IMR-90 (cell line): ENCODE measurements around the gene FNBP1. TPM values are rescaled to one million over a fixed set of nuclear protein-coding genes. Genes with fewer than 3 reads are reported as not detected.
"Not testable (repeated sequence)": the region's sequence is repeated elsewhere in the genome, so short reads cannot be mapped to it uniquely, and the experiment has no call there.

Experiments
- ATAC-seq: fragments of 200-7000 bp; cut with Tn5 transposase; 2 replicates; pipeline ENCODE4 v1.9.1; 2020; ENCODE audit warnings: low read depth, mild to moderate bottlenecking, moderate library complexity
- BruUV-seq: library from RNA; stranded (reverse); fragments of 400-500 nt; replicated peaks from 2 replicates; lab custom pipeline; 2021; lab: Mats Ljungman, UMichigan
- CTCF ChIA-PET: fragments of 300-600 bp; formaldehyde crosslinking; extraction: SDS; loops from one replicate; lab custom pipeline; 2021; ENCODE audit warnings: antibody characterized with exemption; lab: Yijun Ruan, JAX
- POLR2A ChIA-PET: fragments of 300-600 bp; sonication (Branson Sonifier 250); formaldehyde crosslinking; loops from one replicate; lab custom pipeline; 2022; ENCODE audit warnings: antibody characterized with exemption; ENCODE audit not compliant: unreplicated experiment; lab: Charles Lee
- DNase-seq: peaks from one replicate; pipeline ENCODE4 v3.0.0; 2013
- H2AFZ ChIP-seq: replicated peaks from 2 replicates; pipeline ENCODE3; 2013; ENCODE audit warnings: low read length, mild to moderate bottlenecking; ENCODE audit not compliant: poor library complexity
- H2AK5ac ChIP-seq: 2 replicates; pipeline ENCODE4 v1.6.1; 2013; ENCODE audit warnings: low read depth, low read length, inconsistent platforms
- H2AK9ac ChIP-seq: replicated peaks from 2 replicates; pipeline ENCODE3; 2013; ENCODE audit warnings: mild to moderate bottlenecking, low read depth, low read length, moderate library complexity; ENCODE audit not compliant: poor library complexity
- H2BK120ac ChIP-seq: 2 replicates; pipeline ENCODE4 v1.6.1; 2013; ENCODE audit warnings: low read depth, low read length, inconsistent platforms
- H2BK15ac ChIP-seq: 3 replicates; pipeline ENCODE4 v1.6.1; 2013; ENCODE audit warnings: low read depth, low read length, inconsistent platforms
- H2BK20ac ChIP-seq: 2 replicates; pipeline ENCODE4 v1.6.1; 2013; ENCODE audit warnings: low read depth, mild to moderate bottlenecking, inconsistent platforms, low read length, moderate library complexity
- H2BK5ac ChIP-seq: 2 replicates; pipeline ENCODE4 v1.6.1; 2013; ENCODE audit warnings: mild to moderate bottlenecking, low read depth, low read length, inconsistent platforms; ENCODE audit not compliant: poor library complexity, severe bottlenecking
- H3K14ac ChIP-seq: replicated peaks from 2 replicates; pipeline ENCODE4 v1.6.1; 2013; ENCODE audit warnings: low read depth, low read length, inconsistent platforms
- H3K18ac ChIP-seq: 2 replicates; pipeline ENCODE4 v1.6.1; 2013; ENCODE audit warnings: low read depth, low read length, control low read depth
- H3K23ac ChIP-seq: 2 replicates; pipeline ENCODE4 v1.6.1; 2013; ENCODE audit warnings: low read depth, low read length, inconsistent platforms
- H3K27ac ChIP-seq: 2 replicates; pipeline ENCODE4 v1.5.1; 2013; ENCODE audit warnings: mild to moderate bottlenecking, control low read depth, low read length; ENCODE audit not compliant: insufficient read depth
- H3K27me3 ChIP-seq: 2 replicates; pipeline ENCODE4 v1.6.1; 2013; ENCODE audit warnings: low read length; ENCODE audit not compliant: control insufficient read depth, insufficient read depth
- H3K36me3 ChIP-seq: 2 replicates; pipeline ENCODE4 v1.6.1; 2013; ENCODE audit warnings: low read length, mixed read lengths; ENCODE audit not compliant: control insufficient read depth, insufficient read depth
- H3K4ac ChIP-seq: 2 replicates; pipeline ENCODE4 v1.6.1; 2013; ENCODE audit warnings: low read depth, low read length, inconsistent platforms
- H3K4me1 ChIP-seq: 2 replicates; pipeline ENCODE4 v1.6.1; 2013; ENCODE audit warnings: low read length, mixed read lengths; ENCODE audit not compliant: control insufficient read depth, insufficient read depth
- H3K4me2 ChIP-seq: 2 replicates; pipeline ENCODE4 v1.6.1; 2013; ENCODE audit warnings: low read depth, mild to moderate bottlenecking, control low read depth, low read length, moderate library complexity
- H3K4me3 ChIP-seq: 2 replicates; pipeline ENCODE4 v1.5.1; 2013; ENCODE audit warnings: low read depth, mild to moderate bottlenecking, control low read depth, low read length, moderate library complexity; ENCODE audit not compliant: insufficient read depth
- H3K56ac ChIP-seq: 2 replicates; pipeline ENCODE4 v1.6.1; 2013; ENCODE audit warnings: low read length, inconsistent platforms; ENCODE audit not compliant: insufficient read depth; ENCODE audit errors: extremely low read depth
- H3K79me1 ChIP-seq, 2 experiments: 2 replicates each; pipeline ENCODE4 v1.6.1; 2013; ENCODE audit warnings: low read length in 2 of 2, inconsistent platforms in 1 of 2, low read depth in 1 of 2
- H3K9ac ChIP-seq: 2 replicates; pipeline ENCODE4 v1.6.1; 2013; ENCODE audit warnings: low read depth, low read length, control low read depth
- H3K9me1 ChIP-seq: 2 replicates; pipeline ENCODE4 v1.6.1; 2013; ENCODE audit warnings: low read length, inconsistent platforms; ENCODE audit not compliant: insufficient read depth
- H3K9me3 ChIP-seq: 2 replicates; pipeline ENCODE4 v1.6.1; 2013; ENCODE audit warnings: low read length; ENCODE audit not compliant: control insufficient read depth, insufficient read depth
- H4K20me1 ChIP-seq: 2 replicates; pipeline ENCODE4 v1.6.1; 2013; ENCODE audit warnings: low read length, inconsistent platforms; ENCODE audit not compliant: insufficient read depth
- H4K5ac ChIP-seq: 2 replicates; pipeline ENCODE4 v1.6.1; 2013; ENCODE audit warnings: mild to moderate bottlenecking, low read depth, low read length, control low read depth
- H4K8ac ChIP-seq, 2 experiments: 2 replicates each; pipeline ENCODE4 v1.6.1; 2013; ENCODE audit warnings: low read depth in 2 of 2, low read length in 2 of 2, control low read depth in 1 of 2, inconsistent platforms in 1 of 2
- H4K91ac ChIP-seq: 2 replicates; pipeline ENCODE4 v1.6.1; 2013; ENCODE audit warnings: low read depth, low read length, inconsistent platforms; ENCODE audit not compliant: insufficient read depth
- FOS ChIP-seq: fragments of 150-350 bp; IDR thresholded peaks from 2 replicates; pipeline ENCODE4 v1.6.1; 2016; ENCODE audit warnings: low read depth, low read length
- MAZ ChIP-seq: IDR thresholded peaks from 2 replicates; pipeline ENCODE4 v1.6.1; 2012; ENCODE audit warnings: low read depth, mild to moderate bottlenecking, low read length, improper control_type of control experiment, moderate library complexity, borderline replicate concordance
- MXI1 ChIP-seq: IDR thresholded peaks from 2 replicates; pipeline ENCODE4 v1.6.1; 2012; ENCODE audit warnings: low read depth, mild to moderate bottlenecking, low read length, moderate library complexity, borderline replicate concordance
- NFE2L2 ChIP-seq: fragments of 150-350 bp; IDR thresholded peaks from 2 replicates; pipeline ENCODE4 v1.6.1; 2016; ENCODE audit warnings: low read depth, mild to moderate bottlenecking, low read length
- RAD21 ChIP-seq: IDR thresholded peaks from 2 replicates; pipeline ENCODE4 v1.6.1; 2012; ENCODE audit warnings: low read length, improper control_type of control experiment
- WGBS, 2 experiments: methylation state at CpG; one replicate each; pipeline versions ENCODE4 v1.1.5 to v1.1.7; 2013; ENCODE audit warnings: missing lambda C conversion rate in 2 of 2; ENCODE audit not compliant: insufficient read length in 1 of 2; ENCODE audit errors: extremely low coverage in 2 of 2; 5-methylcytosine and 5-hydroxymethylcytosine counted together
- dilution Hi-C: fragments of 300-500 bp; cut with HindIII; formaldehyde crosslinking; loops from one replicate; pipeline ENCODE4 v1.14.3; 2018; ENCODE audit warnings: low sequenced_read_pairs; ENCODE audit not compliant: unreplicated experiment
- in situ Hi-C: fragments of 300-500 bp; cut with MboI; formaldehyde crosslinking; loops from 3 replicates; pipeline ENCODE4 v1.14.3; 2019; ENCODE audit warnings: low sequenced_read_pairs, inconsistent platforms, mixed read lengths
- intact Hi-C: fragments of 100-400 bp; cut with micrococcal nuclease; formaldehyde crosslinking; loops from 2 replicates; pipeline ENCODE4 v1.10.0; 2022
- polyA plus RNA-seq, 3 experiments: library from polyadenylated mRNA; depleted of rRNA; stranded (reverse); fragments of >200 nt; gene quantifications; 2 replicates each; pipeline ENCODE4 v1.2.3, GENCODE V29; 2012; ENCODE audit warnings: low replicate concordance in 1 of 3
- total RNA-seq: library from RNA; depleted of rRNA; stranded (reverse); fragments of >200 nt; gene quantifications from 2 replicates; pipeline ENCODE4 v1.2.3, GENCODE V29; 2012

The FNBP1 gene
- total and polyA plus RNA-seq, 2 of the 4 experiments (the other 2 are of a cell fraction), result 10.3 to 15.4 TPM

DNA sequence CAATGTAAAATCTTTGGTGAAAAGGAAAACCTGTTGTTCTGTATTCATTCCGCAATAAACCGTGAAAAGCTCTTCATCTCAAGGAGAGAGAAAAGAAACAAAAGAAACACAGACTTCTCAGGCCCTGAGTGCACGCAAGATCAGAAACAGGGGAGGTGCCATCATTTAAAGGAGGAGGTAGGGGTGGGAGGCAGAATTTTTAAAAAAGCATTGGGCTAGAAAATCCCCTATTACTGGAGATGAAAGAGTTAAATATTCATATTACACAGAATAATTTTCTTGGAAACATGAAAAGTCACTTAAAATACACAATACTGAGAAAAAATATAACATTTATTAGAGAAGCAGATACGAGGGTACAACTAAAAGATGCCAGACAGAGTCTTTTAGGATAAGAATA lies 151.4 kb downstream of the FNBP1 start:
- in situ Hi-C loops, result loop anchor here (25.0 kb wide), 1 partner anchor 171 kb away; the partner anchor contains the start of gene GPR107

DNA sequence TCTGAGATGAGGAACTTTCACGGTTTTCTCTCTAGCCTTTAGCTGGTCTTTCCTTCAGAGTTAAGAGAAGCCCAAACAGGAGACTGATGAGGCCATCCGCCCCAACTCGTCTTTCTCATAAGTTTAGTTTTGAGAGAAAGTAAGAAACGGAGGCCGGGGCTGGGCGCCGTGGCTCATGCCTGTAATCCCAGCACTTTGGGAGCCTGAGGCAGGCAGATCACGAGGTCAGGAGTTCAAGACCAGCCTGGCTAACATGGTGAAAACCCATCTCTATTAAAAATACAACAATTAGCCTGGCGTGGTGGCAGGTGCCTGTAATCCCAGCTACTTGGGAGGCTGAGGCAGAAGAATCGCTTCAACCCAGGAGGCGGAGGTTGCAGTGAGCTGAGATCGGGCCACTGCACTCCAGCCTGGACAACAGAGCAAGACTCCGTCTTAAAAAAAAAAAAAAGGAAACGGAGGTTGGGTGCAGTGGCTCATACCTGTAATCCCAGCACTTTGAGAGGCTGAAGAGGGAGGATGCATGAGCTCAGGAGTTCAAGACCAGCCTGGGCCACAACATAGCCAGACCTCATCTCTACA lies 152.2 kb downstream of the FNBP1 start:
- dilution Hi-C loops, result not testable (repeated sequence)

More for the DNA sequence above, 151.4 kb downstream of the FNBP1 start:
- ChIA-PET CTCF (interaction anchor here (0.6 to 1.0 kb wide), 2 partner anchors 23 to 79 kb away, joined by 3 read pairs; no protein-coding TSS in a partner anchor), POLR2A (no interaction called here)
- no peak for TF ChIP-seq MAZ
- TF ChIP-seq FOS, result no peak
- no peak for TF ChIP-seq MXI1
- TF ChIP-seq RAD21, result no peak
- TF ChIP-seq NFE2L2, result no peak
- no peak overlapping the region for H3K18ac ChIP-seq
- intact Hi-C loops (no loop called here), dilution Hi-C loops (no loop called here)
- H3K23ac ChIP-seq, result no peak overlapping the region
- DNase-seq (no peak), ATAC-seq (no peak)
- no peak overlapping the region for H3K4ac ChIP-seq
- H3K56ac ChIP-seq, result no peak overlapping the region
- H3K4me3 ChIP-seq, result no peak overlapping the region
- H4K8ac ChIP-seq, result no peak overlapping the region
- H2AFZ ChIP-seq, result no peak overlapping the region
- no peak overlapping the region for H2AK5ac ChIP-seq
- no peak overlapping the region for H4K91ac ChIP-seq
- no peak overlapping the region for H2BK5ac ChIP-seq
- no peak overlapping the region for H2AK9ac ChIP-seq
- no peak overlapping the region for H2BK120ac ChIP-seq
- no CpG with 5 or more reads among the region's 4 CpGs for WGBS, 2 experiments
- H3K9me3 ChIP-seq, result no peaks in the 10 kb centered on the region
- no peaks in the 10 kb centered on the region for H3K27me3 ChIP-seq
- peaks cover 8% of the 10 kb centered on the region; the same call in 1 of the 2 replicates for H3K9me1 ChIP-seq
- H3K14ac ChIP-seq, result no peak overlapping the region
- H3K36me3 ChIP-seq, result peaks cover 20% of the 10 kb centered on the region
- no peak overlapping the region; the same call in 1 of the 2 replicates for H3K4me2 ChIP-seq
- no peak overlapping the region for H2BK15ac ChIP-seq
- no peaks in the 10 kb centered on the region for H4K20me1 ChIP-seq
- H3K9ac ChIP-seq, result no peak overlapping the region
- H4K5ac ChIP-seq, result no peak overlapping the region
- H3K27ac ChIP-seq, result no peak overlapping the region
- BruUV-seq, result no TSS peak
- no peak overlapping the region for H2BK20ac ChIP-seq
- 0 out of 4 replicates have a peak, but pooled peaks cover 0 to 2% of the 10 kb centered on the region in 2 experiments for H3K79me1 ChIP-seq
- peaks cover 15% of the 10 kb centered on the region for H3K4me1 ChIP-seq

More for the DNA sequence above, 152.2 kb downstream of the FNBP1 start:
- H3K79me1 ChIP-seq, H4K8ac ChIP-seq, ATAC-seq, H3K4ac ChIP-seq, H3K4me3 ChIP-seq, H3K56ac ChIP-seq, DNase-seq, H3K4me2 ChIP-seq, H2AFZ ChIP-seq, H2AK9ac ChIP-seq, H3K9me3 ChIP-seq, intact Hi-C loops, H2BK20ac ChIP-seq, H3K27ac ChIP-seq, H2BK5ac ChIP-seq, H3K14ac ChIP-seq, POLR2A ChIA-PET, BruUV-seq, H3K9ac ChIP-seq, H2BK120ac ChIP-seq, H2BK15ac ChIP-seq, H4K91ac ChIP-seq, H3K18ac ChIP-seq, H4K5ac ChIP-seq, H3K23ac ChIP-seq, H4K20me1 ChIP-seq, H3K27me3 ChIP-seq, H2AK5ac ChIP-seq: not testable (repeated sequence)
- in situ Hi-C loops, result loop anchor here (25.0 kb wide), 1 partner anchor 171 kb away; the partner anchor contains the start of gene GPR107
- peaks cover 10% of the 10 kb centered on the region for H3K9me1 ChIP-seq
- peaks cover 18% of the 10 kb centered on the region for H3K36me3 ChIP-seq
- 100% methylated on average over 3 of the region's 14 CpGs; no CpG with 5 or more reads in 1 of the 2 experiments for WGBS, 2 experiments
- CTCF ChIA-PET, result interaction anchor here (0.6 kb wide), 1 partner anchor 80 kb away, joined by 3 read pairs; no protein-coding TSS in a partner anchor
- H3K4me1 ChIP-seq, result peaks cover 20% of the 10 kb centered on the region
